GM19023 (cell line): Measurements from ENCODE around the gene ARHGEF26.

Experiments used
- ATAC-seq: cut with Tn5 transposase; IDR thresholded peaks from one replicate; pipeline ENCODE4 v1.9.1; 2021; ENCODE audit warnings: mild to moderate bottlenecking, moderate library complexity; ENCODE audit not compliant: unreplicated experiment

ARHGEF26 gene

GRCh38 chr3:154195620-154196356 lies 74.6 kb downstream of the ARHGEF26 start:
- ATAC-seq = no peak

- no peak for ATAC-seq
Measured at GRCh38 chr3:154197751-154198150, 76.6 kb downstream of the ARHGEF26 start.

- no peak for ATAC-seq
Measured at GRCh38 chr3:154209499-154209898, 88.3 kb downstream of the ARHGEF26 start.

GRCh38 chr3:154210986-154211385 lies 89.8 kb downstream of the ARHGEF26 start:
- no peak for ATAC-seq

GRCh38 chr3:154214306-154214705 lies 93.1 kb downstream of the ARHGEF26 start:
- no peak for ATAC-seq

- ATAC-seq = no peak
Measured at GRCh38 chr3:154217671-154218070, 96.5 kb downstream of the ARHGEF26 start.

GRCh38 chr3:154218728-154219127 lies 97.5 kb downstream of the ARHGEF26 start:
- no peak for ATAC-seq

GRCh38 chr3:154220462-154220861 lies 99.3 kb downstream of the ARHGEF26 start:
- ATAC-seq = no peak

- no peak for ATAC-seq
Measured at GRCh38 chr3:154223519-154223918, 102.3 kb downstream of the ARHGEF26 start.

- no peak for ATAC-seq
Measured at GRCh38 chr3:154224366-154224765, 103.2 kb downstream of the ARHGEF26 start.

GRCh38 chr3:154224866-154225265 lies 103.7 kb downstream of the ARHGEF26 start:
- ATAC-seq = no peak

- ATAC-seq = no peak
Measured at GRCh38 chr3:154225536-154225935, 104.3 kb downstream of the ARHGEF26 start.

- ATAC-seq = no peak
Measured at GRCh38 chr3:154227531-154227930, 106.3 kb downstream of the ARHGEF26 start.

- ATAC-seq = no peak
Measured at GRCh38 chr3:154228561-154229216, 107.5 kb downstream of the ARHGEF26 start.

- no peak for ATAC-seq
Measured at GRCh38 chr3:154229217-154229590, 108.0 kb downstream of the ARHGEF26 start.

GRCh38 chr3:154235330-154235729 lies 114.1 kb downstream of the ARHGEF26 start:
- no peak for ATAC-seq

GRCh38 chr3:154236331-154236730 lies 115.1 kb downstream of the ARHGEF26 start:
- no peak for ATAC-seq

- ATAC-seq = no peak
Measured at GRCh38 chr3:154240235-154240634, 119.0 kb downstream of the ARHGEF26 start.

- ATAC-seq = no peak
Measured at GRCh38 chr3:154241496-154241895, 120.3 kb downstream of the ARHGEF26 start.

- ATAC-seq = no peak
Measured at GRCh38 chr3:154242766-154243165, 121.6 kb downstream of the ARHGEF26 start.

- no peak for ATAC-seq
Measured at GRCh38 chr3:154243353-154243752, 122.2 kb downstream of the ARHGEF26 start.

- ATAC-seq = no peak
Measured at GRCh38 chr3:154244644-154245043, 123.5 kb downstream of the ARHGEF26 start.
